IgD-negative memory B cell (primary cell): Measurements from ENCODE around the gene JAG2. TPM values are rescaled to one million over a fixed set of nuclear protein-coding genes. Genes with fewer than 3 reads are reported as not detected.
A peak's percentile ranks its signal among the peaks of the same experiment; 100 is the strongest.

Experiments
- H3K27ac Mint-ChIP-seq, 3 donors: one replicate each; pipeline ENCODE4 v1.8.0; 2020 to 2022; ENCODE audit warnings: mild to moderate bottlenecking in 3 of 3, mixed read lengths in 3 of 3, moderate library complexity in 1 of 3
- H3K27me3 Mint-ChIP-seq: one replicate; pipeline ENCODE4 v1.8.0; 2021; ENCODE audit warnings: mixed read lengths
- H3K36me3 Mint-ChIP-seq: one replicate; pipeline ENCODE4 v1.8.0; 2020; ENCODE audit warnings: mild to moderate bottlenecking, mixed read lengths
- H3K4me1 Mint-ChIP-seq, 3 donors: one replicate each; pipeline ENCODE4 v1.8.0; 2020 to 2022; ENCODE audit warnings: mixed read lengths in 3 of 3, mild to moderate bottlenecking in 1 of 3
- H3K4me3 Mint-ChIP-seq, 4 donors: one replicate each; pipeline ENCODE4 v1.8.0; 2020 to 2022; ENCODE audit warnings: mild to moderate bottlenecking in 4 of 4, mixed read lengths in 4 of 4, moderate library complexity in 3 of 4
- H3K9me3 Mint-ChIP-seq, 3 donors: one replicate each; pipeline ENCODE4 v1.8.0; 2020 to 2021; ENCODE audit warnings: mixed read lengths in 3 of 3, mild to moderate bottlenecking in 1 of 3
- polyA plus RNA-seq: library from polyadenylated mRNA; unstranded; fragments of 300-500 nt; fragmentation: Illumina TruSeq; gene quantifications from one replicate; pipeline ENCODE4 v1.2.3, GENCODE V29; 2021

JAG2 gene
- polyA plus RNA-seq, 1 donor from 2014 or later = not detected

GRCh38 chr14:105196265-105196960 lies 27.8 kb upstream of the JAG2 start:
- H3K9me3 Mint-ChIP-seq = peaks cover 0 to 2% (median 0%) of the 10 kb centered on the region in 3 donors
- H3K27ac Mint-ChIP-seq = no peak overlapping the region
- no peak overlapping the region for H3K4me3 Mint-ChIP-seq
- peaks cover 0 to 11% (median 10%) of the 10 kb centered on the region in 3 donors for H3K4me1 Mint-ChIP-seq
- peaks cover 55% of the 10 kb centered on the region for H3K27me3 Mint-ChIP-seq
- H3K36me3 Mint-ChIP-seq = peaks cover 2% of the 10 kb centered on the region

DNA sequence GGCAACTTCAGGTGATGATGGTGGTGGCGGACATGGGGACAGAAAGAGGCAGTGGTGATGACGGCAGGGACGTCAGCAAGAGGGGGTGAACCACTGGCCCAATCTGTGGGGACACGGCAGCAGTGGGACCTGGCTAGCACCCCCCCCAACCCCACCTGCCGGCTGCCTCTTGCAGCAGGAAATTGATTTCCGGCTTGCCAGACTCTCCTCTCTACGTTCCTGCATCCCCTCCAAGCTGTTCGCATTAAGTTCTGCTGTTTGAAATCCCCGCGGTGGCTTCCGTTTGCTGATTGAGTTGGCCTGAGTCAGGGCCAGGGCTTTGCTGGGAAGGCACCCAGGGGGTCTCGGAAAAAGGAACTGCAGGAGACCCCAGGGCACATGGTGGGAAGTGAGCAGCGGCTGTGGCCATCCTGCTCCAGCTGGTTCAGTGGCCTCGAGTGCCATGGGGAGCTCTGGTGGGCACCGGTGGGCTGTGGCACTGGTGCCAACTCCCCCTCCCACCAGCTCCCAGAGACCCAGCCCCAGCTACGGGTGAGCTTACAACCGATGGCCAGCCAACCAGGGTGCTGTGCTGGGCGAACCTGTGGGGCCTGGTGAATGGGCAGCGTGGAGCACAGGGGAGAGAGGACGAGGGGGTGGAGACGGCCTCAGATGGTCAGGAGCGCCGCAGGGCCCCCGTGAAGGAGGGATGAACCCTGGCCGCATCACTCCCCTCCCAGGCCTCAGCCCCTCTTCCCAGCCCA lies 27.1 kb upstream of the JAG2 start:
- peak overlapping the region in 2 of 4 donors; percentile 32 to 60 for H3K4me3 Mint-ChIP-seq
- H3K36me3 Mint-ChIP-seq = peaks cover 2% of the 10 kb centered on the region
- peaks cover 55% of the 10 kb centered on the region for H3K27me3 Mint-ChIP-seq
- H3K9me3 Mint-ChIP-seq = peaks cover 0 to 2% (median 0%) of the 10 kb centered on the region in 3 donors
- H3K27ac Mint-ChIP-seq = no peak overlapping the region
- H3K4me1 Mint-ChIP-seq = peaks cover 0 to 13% (median 10%) of the 10 kb centered on the region in 3 donors

- Mint-ChIP-seq H3K4me3 (no peak overlapping the region), H3K36me3 (peaks cover 2% of the 10 kb centered on the region), H3K27ac (no peak overlapping the region), H3K9me3 (no peaks in the 10 kb centered on the region), H3K4me1 (peaks cover 0 to 13% (median 10%) of the 10 kb centered on the region in 3 donors), H3K27me3 (peaks cover 51% of the 10 kb centered on the region)
Observed at GRCh38 chr14:105195051-105195450, 26.5 kb upstream of the JAG2 start.

- Mint-ChIP-seq H3K27ac (no peak overlapping the region), H3K27me3 (peaks cover 47% of the 10 kb centered on the region), H3K4me1 (peaks cover 0 to 13% (median 10%) of the 10 kb centered on the region in 3 donors)
Observed at GRCh38 chr14:105193916-105194782, 25.6 kb upstream of the JAG2 start.

DNA sequence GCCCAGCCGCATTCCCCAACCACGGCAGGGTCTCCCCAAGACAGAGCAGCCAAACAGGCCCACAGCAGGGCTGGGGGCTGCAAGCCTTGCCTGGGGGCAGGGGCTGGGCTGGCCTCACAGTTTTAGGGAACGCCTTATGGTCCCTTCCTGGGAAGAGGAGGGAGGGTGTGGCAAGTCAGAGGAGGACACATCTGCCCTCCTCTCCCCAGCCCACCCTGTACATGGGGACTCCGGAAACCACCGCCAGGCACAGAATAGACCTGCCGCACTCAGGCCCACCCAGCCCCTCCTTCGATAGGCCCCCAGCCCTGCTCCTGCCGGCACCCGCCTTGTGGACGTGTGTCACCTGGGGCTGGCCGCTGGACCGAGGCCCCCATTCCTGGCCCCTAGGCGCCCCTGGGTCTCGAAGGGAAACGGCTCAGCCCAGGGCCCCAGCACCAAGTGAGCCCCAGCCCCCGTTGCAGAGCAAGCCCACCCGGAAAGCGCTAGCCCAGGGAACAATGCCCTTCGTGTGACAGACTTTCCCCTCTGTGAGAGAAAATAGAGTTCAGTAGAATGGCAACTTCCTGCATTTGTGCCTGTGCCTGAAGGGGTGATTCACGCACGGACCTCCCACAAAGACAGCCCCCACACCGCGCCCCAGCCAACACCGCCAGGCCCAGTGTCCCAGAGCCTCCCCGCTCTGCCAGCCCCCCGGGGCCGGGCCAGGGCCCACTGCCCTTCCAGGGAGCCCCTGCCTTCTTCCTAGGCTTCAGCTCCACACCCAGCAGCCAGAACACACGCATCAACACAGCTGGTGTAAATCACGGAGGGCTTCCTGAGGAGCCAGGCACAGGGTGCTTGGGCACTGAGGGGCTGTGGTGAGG lies 24.5 kb upstream of the JAG2 start:
- no peak overlapping the region for H3K27ac Mint-ChIP-seq
- no peaks in the 10 kb centered on the region for H3K36me3 Mint-ChIP-seq
- peaks cover 45% of the 10 kb centered on the region for H3K27me3 Mint-ChIP-seq
- H3K4me3 Mint-ChIP-seq = peak overlapping the region in 1 of 4 donors; percentile 55
- H3K9me3 Mint-ChIP-seq = peaks cover 0 to 1% (median 1%) of the 10 kb centered on the region in 3 donors
- peaks cover 0 to 13% (median 8%) of the 10 kb centered on the region in 3 donors for H3K4me1 Mint-ChIP-seq

More at GRCh38 chr14:105193916-105194782, 25.6 kb upstream of the JAG2 start:
- no peaks in the 10 kb centered on the region for H3K9me3 Mint-ChIP-seq
- H3K36me3 Mint-ChIP-seq = peaks cover 2% of the 10 kb centered on the region
- H3K4me3 Mint-ChIP-seq = peak overlapping the region in 2 of 4 donors; percentile 21 to 89

- peaks cover 0 to 2% (median 0%) of the 10 kb centered on the region in 3 donors for H3K4me1 Mint-ChIP-seq
- H3K27me3 Mint-ChIP-seq = peaks cover 16% of the 10 kb centered on the region
- no peak overlapping the region for H3K4me3 Mint-ChIP-seq
- H3K9me3 Mint-ChIP-seq = peaks cover 0 to 1% (median 1%) of the 10 kb centered on the region in 3 donors
- no peaks in the 10 kb centered on the region for H3K36me3 Mint-ChIP-seq
- peak overlapping the region in 1 of 3 donors; percentile 31 for H3K27ac Mint-ChIP-seq
Observed at GRCh38 chr14:105187935-105188524, 19.5 kb upstream of the JAG2 start.

DNA sequence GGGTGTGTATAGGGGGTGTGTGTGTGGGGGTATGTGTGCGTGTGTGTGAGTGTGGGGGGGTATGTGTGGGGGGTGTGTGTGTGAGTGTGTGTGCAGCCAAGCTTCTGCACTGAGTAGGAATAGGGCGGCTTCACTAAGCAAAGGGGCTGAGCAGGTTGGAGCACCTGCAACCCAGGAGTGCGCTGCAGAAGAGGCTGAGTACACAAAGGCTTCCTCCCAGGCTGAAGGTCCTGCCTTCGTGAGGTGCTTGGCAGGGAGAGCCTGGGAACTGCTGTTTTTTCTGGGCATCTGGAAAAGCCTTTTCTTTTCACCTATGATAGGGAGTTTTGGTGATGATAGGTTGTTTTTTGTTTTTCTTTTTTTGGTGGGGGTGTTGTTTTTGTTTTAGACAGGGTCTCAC lies 18.5 kb upstream of the JAG2 start:
- Mint-ChIP-seq H3K27ac (peak overlapping the region in 1 of 3 donors; percentile 5), H3K4me3 (no peak overlapping the region), H3K27me3 (peaks cover 19% of the 10 kb centered on the region), H3K4me1 (peaks cover 0 to 2% (median 0%) of the 10 kb centered on the region in 3 donors), H3K9me3 (peaks cover 0 to 1% (median 1%) of the 10 kb centered on the region in 3 donors), H3K36me3 (no peaks in the 10 kb centered on the region)

- Mint-ChIP-seq H3K27ac (no peak overlapping the region), H3K4me1 (no peaks in the 10 kb centered on the region), H3K36me3 (no peaks in the 10 kb centered on the region), H3K4me3 (no peak overlapping the region), H3K9me3 (peaks cover 0 to 1% (median 1%) of the 10 kb centered on the region in 3 donors), H3K27me3 (peaks cover 19% of the 10 kb centered on the region)
Observed at GRCh38 chr14:105185973-105186372, 17.4 kb upstream of the JAG2 start.

- H3K4me1 Mint-ChIP-seq = peaks cover 0 to 5% (median 3%) of the 10 kb centered on the region in 3 donors
- peaks cover 18% of the 10 kb centered on the region for H3K27me3 Mint-ChIP-seq
- H3K27ac Mint-ChIP-seq = no peak overlapping the region
- peak overlapping the region in 1 of 4 donors; percentile 23 for H3K4me3 Mint-ChIP-seq
- peaks cover 0 to 1% (median 1%) of the 10 kb centered on the region in 3 donors for H3K9me3 Mint-ChIP-seq
- no peaks in the 10 kb centered on the region for H3K36me3 Mint-ChIP-seq
Observed at GRCh38 chr14:105185001-105185400, 16.4 kb upstream of the JAG2 start.

GRCh38 chr14:105184461-105184860 lies 15.9 kb upstream of the JAG2 start:
- no peak overlapping the region for H3K4me3 Mint-ChIP-seq
- H3K27ac Mint-ChIP-seq = no peak overlapping the region
- peaks cover 0 to 1% (median 1%) of the 10 kb centered on the region in 3 donors for H3K9me3 Mint-ChIP-seq
- H3K4me1 Mint-ChIP-seq = peaks cover 0 to 6% (median 3%) of the 10 kb centered on the region in 3 donors
- H3K36me3 Mint-ChIP-seq = no peaks in the 10 kb centered on the region
- peaks cover 17% of the 10 kb centered on the region for H3K27me3 Mint-ChIP-seq

GRCh38 chr14:105182296-105183020 lies 13.9 kb upstream of the JAG2 start:
- H3K36me3 Mint-ChIP-seq = no peaks in the 10 kb centered on the region
- peak overlapping the region; percentile 65 to 82 (median 82) for H3K4me3 Mint-ChIP-seq
- peak overlapping the region in 2 of 3 donors; percentile 64 to 69 for H3K27ac Mint-ChIP-seq
- H3K4me1 Mint-ChIP-seq = peaks cover 0 to 6% (median 3%) of the 10 kb centered on the region in 3 donors
- H3K9me3 Mint-ChIP-seq = no peaks in the 10 kb centered on the region
- H3K27me3 Mint-ChIP-seq = peaks cover 7% of the 10 kb centered on the region

- Mint-ChIP-seq H3K4me3 (peak overlapping the region; percentile 30 to 82 (median 82)), H3K27ac (peak overlapping the region in 2 of 3 donors; percentile 64 to 69)
Observed at GRCh38 chr14:105181549-105182295, 13.1 kb upstream of the JAG2 start.

More at GRCh38 chr14:105181549-105182295, 13.1 kb upstream of the JAG2 start:
- Mint-ChIP-seq H3K4me1 (peaks cover 0 to 6% (median 3%) of the 10 kb centered on the region in 3 donors), H3K36me3 (no peaks in the 10 kb centered on the region), H3K9me3 (no peaks in the 10 kb centered on the region), H3K27me3 (peaks cover 7% of the 10 kb centered on the region)
